ENCODE results near the gene KLKB1. TPM values are rescaled to one million over a fixed set of nuclear protein-coding genes. Genes with fewer than 3 reads are reported as not detected.
"Not testable (repeated sequence)": the region's sequence is repeated elsewhere in the genome, so short reads cannot be mapped to it uniquely, and the experiment has no call there.

The KLKB1 gene
- polyA plus RNA-seq, 3 donors = 1.1 to 2.7 (median 2.2) TPM

DNA sequence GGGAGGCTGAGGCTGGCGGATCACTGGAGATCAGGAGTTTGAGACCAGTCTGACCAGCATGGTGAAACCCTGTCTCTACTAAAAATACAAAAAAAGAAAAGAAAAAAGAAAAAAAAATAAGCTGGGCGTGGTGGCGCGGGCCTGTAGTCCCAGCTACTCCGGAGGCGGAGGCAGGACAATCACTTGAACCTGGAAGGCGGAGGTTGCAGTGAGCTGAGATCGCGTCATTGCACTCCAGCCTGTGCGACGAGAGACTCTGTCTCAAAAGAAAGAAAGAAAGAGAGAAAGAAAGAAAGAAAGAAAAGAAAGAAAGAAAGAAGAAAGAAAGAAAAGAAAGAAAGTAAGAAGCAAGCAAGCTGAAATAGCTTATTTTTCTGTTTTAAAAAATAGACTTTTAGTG lies 37.9 kb downstream of the KLKB1 start:
- DNase-seq = not testable (repeated sequence)

DNA sequence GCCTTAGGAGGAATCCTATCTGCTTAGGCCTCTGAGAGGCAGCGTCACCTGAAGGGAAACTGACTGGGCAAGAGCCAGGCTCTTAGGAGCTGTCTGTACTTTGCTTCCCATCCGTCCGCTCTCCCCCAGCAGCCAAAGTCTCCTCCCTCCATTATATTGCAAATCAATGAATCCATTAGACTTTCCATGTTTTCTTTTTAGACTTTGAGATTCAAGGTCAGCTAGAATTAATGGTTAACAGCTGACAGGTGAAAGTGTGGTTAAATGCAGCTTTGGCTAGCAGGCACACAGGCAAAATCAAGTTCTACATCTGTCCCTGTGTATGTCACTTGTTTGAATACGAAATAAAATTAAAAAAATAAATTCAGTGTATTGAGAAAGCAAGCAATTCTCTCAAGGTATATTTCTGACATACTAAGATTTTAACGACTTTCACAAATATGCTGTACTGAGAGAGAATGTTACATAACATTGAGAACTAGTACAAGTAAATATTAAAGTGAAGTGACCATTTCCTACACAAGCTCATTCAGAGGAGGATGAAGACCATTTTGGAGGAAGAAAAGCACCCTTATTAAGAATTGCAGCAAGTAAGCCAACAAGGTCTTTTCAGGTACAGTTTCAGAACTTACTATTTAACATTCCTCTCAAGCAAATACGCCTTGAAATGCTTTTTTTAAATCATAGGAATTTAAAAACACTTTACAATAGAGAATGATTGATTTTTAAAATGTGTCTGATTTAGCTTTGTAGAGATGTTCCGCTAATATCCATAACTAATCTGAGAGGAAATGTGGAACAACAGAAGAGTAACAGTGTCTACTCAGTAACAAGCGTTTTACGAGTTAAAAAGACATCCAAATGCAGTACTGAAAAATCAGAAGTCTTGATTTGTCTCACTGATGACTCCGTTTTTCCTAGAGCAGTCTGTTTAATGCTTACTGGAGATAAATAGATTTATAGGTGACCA lies 38.7 kb downstream of the KLKB1 start, which contains the start of gene F11:
Gene F11, plus strand, starts transcription at position 507 of the 970 bp plus-strand sequence. CDS start 948 bp downstream, outside the sequence.
- DNase-seq = no peak

GRCh38 chr4:186266729-186267456 lies 39.6 kb downstream of the KLKB1 start:
- DNase-seq = peak; percentile 21

- no peak for DNase-seq
Observed at GRCh38 chr4:186271081-186271678, 43.9 kb downstream of the KLKB1 start.

GRCh38 chr4:186272699-186273391 lies 45.5 kb downstream of the KLKB1 start:
- DNase-seq = no peak

DNA sequence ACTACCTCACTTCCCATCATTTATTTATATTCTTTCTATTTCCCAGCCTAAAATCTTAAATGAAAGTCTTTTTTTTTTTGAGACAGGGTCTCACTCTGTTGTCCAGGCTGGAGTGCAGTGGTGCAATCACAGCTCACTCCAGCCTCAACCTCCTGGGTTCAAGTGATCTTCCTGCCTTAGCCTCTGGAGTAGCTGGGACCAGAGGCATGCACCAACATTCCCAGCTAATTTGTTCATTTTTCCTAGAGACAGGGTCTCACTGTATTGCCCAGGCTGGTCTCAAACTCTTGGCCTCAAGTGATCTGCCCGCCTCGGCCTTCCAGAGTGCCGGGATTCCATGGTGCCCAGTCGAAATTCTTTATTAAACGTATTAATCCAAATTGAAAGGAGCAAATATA lies 46.1 kb downstream of the KLKB1 start:
- DNase-seq = not testable (repeated sequence)

DNA sequence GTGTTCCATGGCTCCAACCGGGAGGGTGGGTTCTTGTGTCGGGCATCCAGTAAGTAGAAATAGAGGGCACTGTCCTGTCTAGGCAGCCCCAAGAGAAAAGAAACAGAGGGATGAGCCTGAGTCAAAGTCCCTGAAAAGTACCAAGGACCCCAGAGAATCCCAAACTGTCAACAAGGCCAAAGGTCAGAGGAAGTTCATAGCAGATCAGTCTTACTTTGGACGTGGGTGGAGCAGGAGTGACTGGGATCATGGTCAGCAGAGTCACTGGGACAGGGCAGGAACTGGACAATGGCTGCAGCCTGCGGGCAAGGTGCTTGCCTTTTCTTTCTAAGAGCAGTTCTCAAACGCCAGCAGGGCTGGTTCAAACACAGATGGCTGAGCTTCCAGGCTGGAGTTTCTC lies 56.0 kb downstream of the KLKB1 start:
- DNase-seq = no peak

GRCh38 chr4:186285147-186285546 lies 57.8 kb downstream of the KLKB1 start:
- no peak for DNase-seq

GRCh38 chr4:186286581-186286980 lies 59.3 kb downstream of the KLKB1 start:
- no peak for DNase-seq

GRCh38 chr4:186291256-186291890 lies 64.1 kb downstream of the KLKB1 start:
- no peak for DNase-seq

DNA sequence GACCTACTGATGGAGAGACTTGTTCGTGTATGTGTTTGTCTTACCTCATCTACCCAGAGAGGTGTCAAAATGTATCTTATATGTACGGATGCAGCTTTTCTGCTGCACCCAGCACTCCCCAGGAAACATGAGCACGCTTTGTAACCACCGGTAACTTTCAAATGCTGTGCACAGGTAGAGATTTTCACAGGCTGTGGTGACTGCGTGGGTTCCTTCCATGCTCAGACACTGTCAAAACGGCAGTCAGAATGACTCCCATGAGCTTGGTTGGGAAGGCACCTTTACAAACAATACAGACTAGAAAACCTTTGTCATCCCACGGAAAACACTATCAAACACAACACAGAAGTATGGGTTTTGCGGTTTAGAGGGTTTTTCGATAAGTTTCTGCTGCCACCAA lies 66.9 kb downstream of the KLKB1 start:
- DNase-seq = no peak

DNA sequence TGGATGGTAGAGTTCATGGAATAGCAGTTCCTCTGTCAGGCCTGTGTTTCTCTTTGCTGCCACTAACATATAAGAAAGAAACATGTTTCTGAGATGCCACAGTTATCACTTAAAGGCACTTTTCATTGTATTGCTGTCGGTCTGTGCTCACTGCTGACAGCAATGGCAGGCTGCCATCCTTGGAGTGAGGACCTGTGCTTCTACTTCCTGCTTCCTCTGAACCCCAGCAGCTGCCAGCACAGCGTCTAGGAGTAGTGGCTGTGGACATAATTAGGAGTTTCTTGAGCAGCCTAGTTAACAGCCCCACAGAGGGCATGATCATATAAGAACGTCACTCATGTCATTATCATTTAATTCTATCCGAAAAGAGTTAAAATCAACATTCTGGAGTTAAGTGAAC lies 69.2 kb downstream of the KLKB1 start:
- DNase-seq = no peak

DNA sequence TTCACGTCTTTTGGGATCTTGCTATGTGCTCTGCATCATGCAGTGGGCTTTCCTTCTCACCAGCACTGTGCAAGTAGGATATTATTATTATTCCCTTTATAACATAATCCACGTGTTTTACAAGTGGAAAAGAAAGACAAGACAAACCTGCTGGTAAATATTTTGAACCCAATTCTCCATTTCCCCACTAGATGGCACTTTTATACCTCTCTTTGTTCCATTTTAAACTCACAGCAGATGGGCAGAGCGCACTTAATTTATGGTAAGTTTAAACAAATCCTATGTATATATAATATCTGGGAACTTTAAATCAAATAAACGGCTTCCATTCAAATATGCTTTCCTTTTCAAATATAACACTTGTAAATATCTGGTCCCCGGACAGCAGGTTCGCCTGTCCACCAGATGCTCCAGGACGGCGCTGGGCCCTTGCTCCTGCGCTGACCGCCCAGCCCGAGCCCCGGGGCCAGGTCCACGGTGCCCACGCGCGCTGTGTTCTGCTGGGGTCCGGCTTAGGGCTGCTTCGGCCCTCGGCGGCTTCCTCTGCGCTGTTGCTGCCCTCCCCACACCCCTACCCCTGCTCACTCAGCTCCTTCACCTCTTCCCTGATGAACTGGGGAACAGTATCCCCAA lies 69.8 kb downstream of the KLKB1 start:
- peak; percentile 58 for DNase-seq

GRCh38 chr4:186298031-186298647 lies 70.8 kb downstream of the KLKB1 start:
- DNase-seq = no peak

DNA sequence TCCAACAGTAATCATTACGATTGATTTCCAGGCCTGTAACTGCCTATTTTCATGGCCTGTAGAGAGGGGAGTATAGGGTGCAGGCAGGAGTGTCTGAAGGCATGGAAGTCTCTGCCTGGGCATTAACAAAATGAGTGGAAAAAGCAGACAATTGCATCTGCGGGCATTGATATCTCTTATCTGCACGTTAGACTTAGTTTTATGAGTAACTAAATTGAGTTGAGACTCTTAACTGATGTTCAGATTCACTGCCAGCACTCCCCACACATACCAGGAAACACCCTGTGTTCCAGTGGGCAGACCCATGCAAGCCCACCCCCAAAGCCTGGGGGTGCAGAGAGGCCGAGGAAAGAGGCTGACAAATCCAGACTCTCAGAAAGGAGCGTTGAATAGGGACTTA lies 72.0 kb downstream of the KLKB1 start:
- DNase-seq = no peak

- no peak for DNase-seq
Observed at GRCh38 chr4:186300659-186301390, 73.5 kb downstream of the KLKB1 start.

GRCh38 chr4:186304216-186304615 lies 76.9 kb downstream of the KLKB1 start:
- no peak for DNase-seq

DNA sequence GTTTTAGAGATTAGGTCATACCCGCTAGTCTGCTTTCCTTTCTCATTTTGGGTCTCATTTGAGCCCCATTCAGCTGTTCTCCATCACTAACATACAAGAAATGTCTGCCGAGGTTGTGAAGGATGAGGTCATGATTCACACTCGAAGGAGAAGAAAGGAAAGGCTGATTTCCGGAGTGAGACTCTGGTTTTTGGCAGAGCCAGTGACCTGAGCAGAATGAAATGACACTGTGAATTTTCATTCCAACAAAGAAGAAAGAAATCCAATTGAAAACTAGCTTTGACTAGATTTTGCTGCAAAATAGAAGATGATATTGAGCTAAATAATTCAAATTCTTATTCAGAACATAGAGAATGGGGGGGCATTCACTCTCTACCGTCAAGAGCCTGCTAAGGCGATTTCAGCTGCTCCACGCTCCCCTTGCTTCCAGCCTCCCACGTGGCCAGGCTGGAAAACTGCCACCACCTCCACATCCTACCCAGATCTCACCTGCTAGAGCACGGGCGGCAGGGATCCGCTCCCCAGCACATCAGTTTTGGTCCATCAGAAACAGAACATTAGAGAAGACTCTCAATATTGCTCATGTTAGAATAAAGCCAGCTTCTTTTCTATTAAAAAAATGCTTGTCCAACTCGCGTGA lies 77.7 kb downstream of the KLKB1 start:
- DNase-seq = no peak

DNA sequence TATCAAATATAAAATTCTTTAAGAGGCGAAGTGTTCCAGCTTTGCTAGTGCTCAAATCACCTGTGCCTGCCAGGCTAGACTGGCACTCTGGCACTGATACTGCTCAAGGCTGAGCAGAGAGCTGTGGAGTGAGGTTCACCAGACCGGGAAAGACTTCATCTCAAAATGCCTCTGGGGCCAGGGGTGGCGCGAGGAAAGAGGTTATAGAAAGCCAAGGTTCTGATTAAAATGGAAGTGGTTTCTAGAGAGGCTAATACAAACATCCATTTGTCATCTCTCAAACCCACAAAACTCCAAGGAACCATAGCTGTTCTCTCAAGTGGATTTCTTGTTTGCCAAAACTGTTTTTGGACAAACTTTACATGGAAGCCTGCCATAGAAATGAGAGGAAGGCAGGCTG lies 80.2 kb downstream of the KLKB1 start:
- DNase-seq = no peak

Measured in renal pelvis (tissue), 4 donors.